ENCODE measurements around the gene INAFM1.
"Not testable (repeated sequence)": the region's sequence is repeated elsewhere in the genome, so short reads cannot be mapped to it uniquely, and the experiment has no call there.

The INAFM1 gene

GRCh38 chr19:47243776-47244547 lies 30.7 kb upstream of the INAFM1 start:
- no peak for TF ChIP-seq ZFX (IDR thresholded peaks at IDR 0.05; ENCODE audit: borderline replicate concordance)
- TF ChIP-seq, protein P1, sequence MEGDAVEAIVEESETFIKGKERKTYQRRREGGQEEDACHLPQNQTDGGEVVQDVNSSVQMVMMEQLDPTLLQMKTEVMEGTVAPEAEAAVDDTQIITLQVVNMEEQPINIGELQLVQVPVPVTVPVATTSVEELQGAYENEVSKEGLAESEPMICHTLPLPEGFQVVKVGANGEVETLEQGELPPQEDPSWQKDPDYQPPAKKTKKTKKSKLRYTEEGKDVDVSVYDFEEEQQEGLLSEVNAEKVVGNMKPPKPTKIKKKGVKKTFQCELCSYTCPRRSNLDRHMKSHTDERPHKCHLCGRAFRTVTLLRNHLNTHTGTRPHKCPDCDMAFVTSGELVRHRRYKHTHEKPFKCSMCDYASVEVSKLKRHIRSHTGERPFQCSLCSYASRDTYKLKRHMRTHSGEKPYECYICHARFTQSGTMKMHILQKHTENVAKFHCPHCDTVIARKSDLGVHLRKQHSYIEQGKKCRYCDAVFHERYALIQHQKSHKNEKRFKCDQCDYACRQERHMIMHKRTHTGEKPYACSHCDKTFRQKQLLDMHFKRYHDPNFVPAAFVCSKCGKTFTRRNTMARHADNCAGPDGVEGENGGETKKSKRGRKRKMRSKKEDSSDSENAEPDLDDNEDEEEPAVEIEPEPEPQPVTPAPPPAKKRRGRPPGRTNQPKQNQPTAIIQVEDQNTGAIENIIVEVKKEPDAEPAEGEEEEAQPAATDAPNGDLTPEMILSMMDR (IDR thresholded peaks at IDR 0.05) = peak; percentile 97
- peak overlapping the region; percentile 85 for H3K27ac ChIP-seq

DNA sequence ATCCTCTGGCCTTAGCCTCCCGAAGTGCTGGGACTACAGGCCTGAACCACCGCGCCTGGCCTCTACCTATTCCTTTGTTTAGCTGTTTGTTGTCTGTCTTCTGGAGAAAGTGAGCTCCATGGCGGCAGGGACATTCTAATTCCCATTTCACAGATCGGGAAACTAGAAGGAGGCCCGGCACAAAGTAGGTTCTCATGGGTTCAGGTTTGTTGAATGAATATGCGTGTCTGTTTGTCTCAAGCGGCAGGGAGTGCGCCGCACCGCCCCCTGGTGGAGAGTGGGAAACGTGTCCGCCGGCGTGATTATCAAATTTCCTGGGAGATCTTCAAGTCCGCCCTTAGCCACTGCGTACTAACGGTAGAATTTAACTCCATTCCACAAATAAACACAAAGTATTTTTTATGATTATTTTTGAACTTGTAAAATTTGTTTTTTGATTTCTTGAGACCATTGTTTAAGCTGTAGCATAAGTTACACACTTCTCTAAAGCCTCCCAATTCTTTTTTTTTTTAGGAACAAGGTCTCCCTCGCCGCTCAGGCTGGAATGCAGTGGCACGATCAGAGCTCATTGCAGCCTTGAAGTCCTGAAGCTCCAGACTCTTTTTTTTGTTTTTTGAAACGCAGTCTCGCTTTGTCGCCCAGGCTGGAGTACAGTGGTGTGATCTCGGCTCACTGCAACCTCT lies 27.2 kb upstream of the INAFM1 start:
- no peak overlapping the region for H3K27ac ChIP-seq

GRCh38 chr19:47253016-47253415 lies 21.7 kb upstream of the INAFM1 start:
- not testable (repeated sequence) for H3K27ac ChIP-seq

More for the DNA sequence above, 27.2 kb upstream of the INAFM1 start:
- TF ChIP-seq, protein P1 (IDR thresholded peaks at IDR 0.05) = peak; percentile 98
- no peak for TF ChIP-seq ZFX (IDR thresholded peaks at IDR 0.05; ENCODE audit: borderline replicate concordance)

GRCh38 chr19:47253467-47253881 lies 21.2 kb upstream of the INAFM1 start:
- H3K27ac ChIP-seq = no peak overlapping the region
- TF ChIP-seq ZFX (IDR thresholded peaks at IDR 0.05; ENCODE audit: borderline replicate concordance) = no peak
- TF ChIP-seq, protein P1 (IDR thresholded peaks at IDR 0.05) = no peak

DNA sequence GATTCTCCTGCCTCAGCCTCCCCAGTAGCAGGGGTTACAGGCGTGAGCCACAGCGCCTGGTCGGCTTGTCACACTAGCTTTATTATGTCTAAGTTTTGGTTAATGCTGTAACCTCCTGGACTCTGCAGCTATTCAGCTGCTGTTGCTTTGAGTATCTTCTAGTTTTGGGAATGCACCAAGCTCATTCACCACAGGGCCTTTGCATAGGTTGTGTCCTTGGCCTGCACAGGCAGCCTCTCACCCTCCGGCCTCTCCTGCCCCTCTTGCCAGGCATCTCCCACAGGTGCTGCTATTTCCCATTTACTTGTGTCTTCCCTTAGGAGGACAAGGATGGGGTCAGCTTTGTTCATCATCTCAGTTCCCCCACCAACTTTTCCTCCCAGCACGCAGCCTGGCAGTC lies 20.7 kb upstream of the INAFM1 start:
- H3K27ac ChIP-seq = no peak overlapping the region
- no peak for TF ChIP-seq ZFX (IDR thresholded peaks at IDR 0.05; ENCODE audit: borderline replicate concordance)
- TF ChIP-seq, protein P1 (IDR thresholded peaks at IDR 0.05) = no peak

DNA sequence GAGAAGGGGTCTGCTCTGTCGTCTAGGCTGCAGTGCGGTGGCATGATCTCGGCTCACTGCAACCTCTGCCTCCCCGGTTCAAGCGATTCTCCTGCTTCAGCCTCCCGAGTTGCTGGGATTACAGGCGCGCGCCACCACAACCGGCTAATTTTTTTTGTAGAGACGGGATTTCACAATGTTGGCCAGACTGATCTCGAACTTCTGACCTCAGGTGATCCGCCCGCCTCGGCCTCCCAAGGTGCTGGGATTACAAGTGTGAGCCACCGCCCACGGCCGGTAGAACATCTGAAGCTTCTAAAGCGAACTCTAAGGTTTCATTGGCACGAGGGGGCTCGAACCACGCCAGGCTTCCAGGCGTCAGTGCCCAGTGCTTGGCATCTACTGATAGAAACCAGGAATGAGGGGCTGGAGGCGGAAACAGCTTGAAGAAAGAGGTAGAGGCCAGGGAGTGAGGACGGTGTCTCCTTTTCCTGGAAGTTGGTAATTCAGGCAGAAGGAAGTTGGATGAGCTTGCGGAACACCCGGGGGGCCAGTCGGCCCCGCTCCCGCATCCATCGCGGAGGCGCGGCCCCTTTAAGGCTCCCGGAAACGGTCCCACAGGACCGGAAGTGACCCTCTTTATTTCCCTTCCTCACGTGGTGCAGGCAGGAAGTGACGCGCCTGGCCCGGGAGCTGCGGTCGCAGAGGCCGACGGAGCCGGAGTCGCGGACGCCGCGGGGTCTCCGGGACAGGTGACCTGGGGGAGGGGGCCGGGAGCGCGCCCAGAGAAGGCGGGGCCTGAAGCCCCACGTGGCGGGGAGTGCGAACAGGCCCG lies 18.6 kb upstream of the INAFM1 start, which contains the start of gene CCDC9:
Gene CCDC9 (plus strand): TSS at position 647 of the 814 bp plus-strand sequence. CDS start 1,876 bp downstream, outside the sequence.
- TF ChIP-seq, protein P1 (IDR thresholded peaks at IDR 0.05) = no peak
- TF ChIP-seq ZFX (IDR thresholded peaks at IDR 0.05; ENCODE audit: borderline replicate concordance) = no peak
- H3K27ac ChIP-seq = peak within 1 kb of the TSS; percentile 95

DNA sequence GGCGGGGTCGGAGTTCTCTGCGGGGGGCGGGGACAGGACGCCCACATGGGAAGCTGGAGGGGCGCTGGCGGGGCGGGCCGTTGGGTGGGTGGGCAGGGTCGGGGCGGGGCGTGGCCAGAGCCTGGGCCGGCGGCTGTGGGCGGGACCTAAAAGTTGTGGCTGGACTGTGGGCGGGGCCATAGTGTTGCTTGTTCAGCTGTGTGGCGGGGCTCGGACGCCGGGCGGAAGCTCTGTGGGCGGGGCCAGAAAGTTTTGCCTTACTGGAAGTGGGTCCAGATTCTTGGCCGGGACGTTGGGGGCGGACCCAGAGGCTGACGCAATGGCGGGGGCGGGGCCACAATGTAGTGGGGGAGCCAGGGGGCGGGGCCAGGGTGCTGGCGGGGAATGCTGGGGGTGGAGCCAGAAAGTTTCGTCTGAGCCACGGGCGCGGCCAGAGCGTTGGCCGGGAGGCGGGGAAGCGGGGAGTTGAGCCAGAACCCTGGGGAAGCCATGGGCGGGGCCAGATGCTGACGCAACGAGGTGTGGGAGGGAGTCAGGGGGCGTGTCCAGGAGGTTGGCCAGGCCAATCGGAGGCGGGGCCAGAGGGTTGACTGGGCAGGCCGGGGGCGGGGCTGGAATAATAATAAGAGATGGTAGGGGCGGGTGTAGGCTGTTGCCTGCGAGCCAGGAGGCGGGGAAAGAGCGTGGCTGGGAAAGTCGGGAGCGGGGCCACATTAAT lies 17.8 kb upstream of the INAFM1 start:
- H3K27ac ChIP-seq = peak overlapping the region; percentile 95
- TF ChIP-seq ZFX (IDR thresholded peaks at IDR 0.05; ENCODE audit: borderline replicate concordance) = no peak
- TF ChIP-seq, protein P1 (IDR thresholded peaks at IDR 0.05) = no peak

Measured in 22Rv1 (cell line).